SK-N-MC (cell line): Measurements from ENCODE around the gene SYN1.

Source experiments
- DNase-seq: peaks from one replicate; pipeline ENCODE4 v3.0.0-alpha.2; 2011; ENCODE audit warnings: low read depth, low spot score
- H3K27ac ChIP-seq: fragments of 200-600 bp; sonication (generic); 2 replicates; pipeline ENCODE4 v1.5.1; 2016; ENCODE audit warnings: mixed run types
- H3K36me3 ChIP-seq: fragments of 200-600 bp; sonication (generic); 2 replicates; pipeline ENCODE4 v1.6.1; 2017; ENCODE audit warnings: antibody characterized with exemption, low read length, mixed read lengths; ENCODE audit not compliant: insufficient read depth
- H3K4me3 ChIP-seq: fragments of 200-600 bp; sonication (generic); 2 replicates; pipeline ENCODE4 v1.5.1; 2016
- H3K9ac ChIP-seq: fragments of 200-600 bp; sonication (generic); 2 replicates; pipeline ENCODE4 v1.8.0; 2017; ENCODE audit warnings: mixed run types, mixed read lengths; ENCODE audit not compliant: insufficient read length
- H3K9me3 ChIP-seq: fragments of 200-600 bp; sonication (generic); 2 replicates; pipeline ENCODE4 v1.6.1; 2017; ENCODE audit warnings: low read depth, mild to moderate bottlenecking, antibody characterized with exemption, low read length, moderate library complexity, mixed read lengths
- EZH2 ChIP-seq: fragments of 200-600 bp; sonication (generic); IDR thresholded peaks from one replicate; pipeline ENCODE4 v1.6.1; 2017; ENCODE audit warnings: antibody characterized with exemption
- FOXP2 ChIP-seq: optimal IDR thresholded peaks from 2 replicates; pipeline ENCODE3; 2011; ENCODE audit warnings: mild to moderate bottlenecking, moderate library complexity; ENCODE audit not compliant: insufficient read depth; ENCODE audit errors: extremely low read length, control extremely low read depth
- POLR2AphosphoS5 ChIP-seq: IDR thresholded peaks from 2 replicates; pipeline ENCODE4 v1.6.1; 2012; ENCODE audit warnings: mild to moderate bottlenecking, low read depth, low read length, borderline replicate concordance

The SYN1 gene

GRCh38 chrX:47584714-47585113 is 34.9 kb downstream of the SYN1 start:
- Histone ChIP-seq H3K9me3 (no peaks in the 10 kb centered on the region), H3K9ac (no peak overlapping the region), H3K27ac (0 out of 2 replicates have a peak overlapping the region, but pooled peaks have one; percentile 31), H3K4me3 (no peak overlapping the region), H3K36me3 (no peaks in the 10 kb centered on the region)
- no peak for TF ChIP-seq POLR2AphosphoS5
- no peak for TF ChIP-seq EZH2
- no peak for TF ChIP-seq FOXP2
- DNase-seq, result no peak

GRCh38 chrX:47583240-47583861 is 36.3 kb downstream of the SYN1 start:
- no peak overlapping the region for H3K27ac ChIP-seq

GRCh38 chrX:47581731-47582647 is 37.7 kb downstream of the SYN1 start, which contains the start of gene TIMP1:
TSS of gene TIMP1 (plus strand) at chrX:47582436. CDS start at chrX:47583416, 980 bp downstream.
- Histone ChIP-seq H3K9me3 (no peaks in the 10 kb centered on the region), H3K4me3 (peak within 1 kb of the TSS; percentile 72), H3K36me3 (no peaks in the 10 kb centered on the region), H3K9ac (peak within 1 kb of the TSS; percentile 63), H3K27ac (no peak within 1 kb of the TSS)
- no peak for DNase-seq
- TF ChIP-seq FOXP2, result no peak
- no peak for TF ChIP-seq EZH2
- no peak for TF ChIP-seq POLR2AphosphoS5

More at GRCh38 chrX:47583240-47583861, 36.3 kb downstream of the SYN1 start:
- no peaks in the 10 kb centered on the region for H3K36me3 ChIP-seq
- no peak for DNase-seq
- H3K9me3 ChIP-seq, result no peaks in the 10 kb centered on the region
- peak overlapping the region; percentile 18; the same call in 1 of the 2 replicates for H3K4me3 ChIP-seq
- H3K9ac ChIP-seq, result no peak overlapping the region
- TF ChIP-seq FOXP2 (no peak), EZH2 (no peak), POLR2AphosphoS5 (no peak)

- Histone ChIP-seq H3K9me3 (no peaks in the 10 kb centered on the region), H3K4me3 (no peak overlapping the region), H3K36me3 (no peaks in the 10 kb centered on the region), H3K27ac (no peak overlapping the region), H3K9ac (no peak overlapping the region)
- TF ChIP-seq EZH2 (no peak), POLR2AphosphoS5 (no peak), FOXP2 (no peak)
- DNase-seq, result no peak
These were observed 40.1 kb downstream of the SYN1 start for GRCh38 chrX:47579537-47579936.

GRCh38 chrX:47578692-47579091 is 41.0 kb downstream of the SYN1 start:
- H3K9ac ChIP-seq, result no peak overlapping the region
- H3K36me3 ChIP-seq, result no peaks in the 10 kb centered on the region
- no peak overlapping the region for H3K4me3 ChIP-seq
- H3K27ac ChIP-seq, result no peak overlapping the region
- H3K9me3 ChIP-seq, result no peaks in the 10 kb centered on the region
- no peak for DNase-seq
- TF ChIP-seq POLR2AphosphoS5, result no peak
- TF ChIP-seq FOXP2, result no peak
- TF ChIP-seq EZH2, result no peak

GRCh38 chrX:47577901-47578300 is 41.8 kb downstream of the SYN1 start:
- no peaks in the 10 kb centered on the region for H3K36me3 ChIP-seq
- H3K4me3 ChIP-seq, result no peak overlapping the region
- H3K9me3 ChIP-seq, result no peaks in the 10 kb centered on the region
- H3K27ac ChIP-seq, result no peak overlapping the region
- no peak for DNase-seq
- TF ChIP-seq POLR2AphosphoS5 (no peak), EZH2 (no peak), FOXP2 (no peak)
- H3K9ac ChIP-seq, result no peak overlapping the region

- no peak overlapping the region for H3K4me3 ChIP-seq
- TF ChIP-seq EZH2 (no peak), POLR2AphosphoS5 (no peak), FOXP2 (no peak)
- no peak for DNase-seq
- H3K36me3 ChIP-seq, result no peaks in the 10 kb centered on the region
- H3K9ac ChIP-seq, result no peak overlapping the region
- no peaks in the 10 kb centered on the region for H3K9me3 ChIP-seq
- no peak overlapping the region for H3K27ac ChIP-seq
These were observed 42.2 kb downstream of the SYN1 start for GRCh38 chrX:47577424-47577823.
